NT2/D1 (cell line): ENCODE data around the gene IZUMO2.

Source experiments
- YY1 ChIP-seq: IDR thresholded peaks from 2 replicates; pipeline ENCODE4 v1.6.1; 2011; ENCODE audit not compliant: insufficient read length, insufficient read depth
- ZNF274 ChIP-seq: IDR thresholded peaks from 2 replicates; pipeline ENCODE4 v1.6.1; 2011; ENCODE audit warnings: mild to moderate bottlenecking, low read depth, low read length

DNA sequence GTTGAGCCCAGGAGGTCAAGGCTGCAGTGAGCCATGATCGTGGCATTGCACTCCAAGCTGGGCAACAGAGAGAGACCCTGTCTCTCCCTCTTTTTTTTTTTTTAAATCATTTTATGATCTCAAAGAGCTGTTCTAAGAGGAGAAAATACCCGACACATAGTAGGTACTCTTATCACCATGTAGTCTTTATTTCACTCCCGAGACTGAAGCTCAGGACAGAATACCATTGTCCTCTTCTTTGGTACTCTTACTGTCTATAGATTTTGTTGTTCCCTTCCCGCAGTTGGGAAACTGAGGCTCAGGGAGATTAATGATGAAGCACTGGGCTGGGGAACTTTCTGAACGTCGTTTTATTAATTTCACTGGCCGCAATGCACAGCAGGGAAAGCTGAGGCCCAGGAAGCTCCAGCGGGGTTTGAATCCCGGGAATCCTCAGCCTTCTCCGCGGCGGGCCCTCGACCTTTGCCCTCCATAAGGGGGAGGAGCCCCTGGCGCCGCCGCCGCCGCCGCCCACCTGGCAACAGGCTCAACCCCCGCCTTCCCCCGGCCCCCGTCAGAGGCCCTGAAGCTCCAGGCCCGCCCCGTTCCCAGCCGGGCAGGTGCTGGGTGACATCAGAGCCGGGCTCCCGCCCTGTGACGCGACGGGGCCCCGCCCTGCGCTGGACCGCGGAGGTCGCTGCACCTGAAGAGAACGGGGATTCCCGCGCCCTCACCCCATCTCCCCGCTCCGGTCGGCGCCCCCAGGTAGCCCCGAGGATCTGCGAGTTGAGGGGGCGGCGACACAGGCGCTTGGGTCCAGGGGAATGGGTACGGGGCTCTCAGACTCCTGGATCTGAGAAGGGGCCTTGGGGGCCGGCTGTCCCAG, 42.0 kb upstream of the IZUMO2 start:
- no peak for TF ChIP-seq ZNF274
- no peak for TF ChIP-seq YY1
